Activated CD8-positive, alpha-beta memory T cell treated with anti-CD3 and anti-CD28 coated beads for 36 hours (primary cell): Measurements from ENCODE around the gene FABP3. TPM values are rescaled to one million over a fixed set of nuclear protein-coding genes. Genes with fewer than 3 reads are reported as not detected.

Source experiments
- CTCF ChIA-PET: fragments of 350-600 bp; sonication (Branson Sonifier 250); formaldehyde crosslinking; loops from one replicate; lab custom pipeline; 2021; ENCODE audit warnings: antibody characterized with exemption; lab: Charles Lee
- POLR2A ChIA-PET: fragments of 350-600 bp; sonication (Branson Sonifier 250); formaldehyde crosslinking; loops from one replicate; lab custom pipeline; 2021; ENCODE audit warnings: antibody characterized with exemption; lab: Charles Lee
- total RNA-seq, 2 experiments: library from RNA; stranded (reverse); gene quantifications; one replicate each; pipeline ENCODE4 v1.2.3, GENCODE V29; 2021

FABP3 gene
- not detected for total RNA-seq

DNA sequence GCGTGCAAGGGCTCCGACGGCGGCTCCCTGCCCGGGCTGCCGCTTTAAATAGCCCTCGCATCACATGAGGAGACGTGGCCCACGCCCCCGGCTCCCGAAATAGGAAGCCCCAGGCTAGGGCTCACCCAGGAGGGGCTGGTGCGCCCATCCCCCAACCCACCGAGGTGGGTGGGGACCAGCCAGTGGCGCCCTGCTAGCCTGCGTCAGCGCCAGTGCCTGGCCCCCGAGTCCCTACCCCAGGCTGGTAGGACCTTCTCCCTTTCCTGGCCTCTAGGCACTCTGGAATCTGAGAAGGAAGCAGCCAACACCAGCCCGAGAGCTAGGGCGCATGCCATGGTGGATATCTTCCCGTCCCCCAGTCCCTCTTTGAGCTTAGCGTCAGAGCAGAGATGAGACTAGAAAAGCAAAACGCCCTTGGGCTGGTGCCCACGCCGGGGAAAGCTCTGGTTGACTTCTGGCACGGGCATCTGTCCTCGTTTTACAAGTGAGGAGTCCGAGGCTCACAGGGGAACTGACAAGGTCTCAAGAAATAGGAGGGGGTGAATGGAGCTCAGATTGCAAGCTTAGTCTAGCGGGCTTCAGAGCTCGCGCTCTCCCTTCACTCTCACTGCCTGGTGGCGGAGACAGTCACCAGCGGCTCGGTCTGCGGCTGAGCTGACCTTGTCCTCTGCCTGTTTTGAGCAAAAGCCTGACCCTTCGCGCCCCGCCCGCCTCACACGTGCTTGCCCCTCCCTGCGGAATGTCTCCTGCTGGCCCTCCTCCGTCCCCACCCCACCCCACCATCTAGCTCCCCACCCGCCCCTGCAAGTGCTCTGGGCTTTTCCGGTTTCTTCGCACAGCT, at the start of gene FABP3:
Gene FABP3, minus strand, starts transcription at position 21 of the 841 bp plus-strand sequence. CDS start 62 bp downstream, outside the sequence.
- CTCF ChIA-PET, result interaction anchor here (1.2 to 2.0 kb wide), 3 partner anchors 21 to 176 kb away, joined by 4 to 7 read pairs (median 4); no protein-coding TSS in a partner anchor
- POLR2A ChIA-PET, result interaction anchor here (0.5 to 0.7 kb wide), 2 partner anchors 70 to 77 kb away, joined by 4 to 5 read pairs; partner anchors contain the start of genes SNRNP40 and ZCCHC17

DNA sequence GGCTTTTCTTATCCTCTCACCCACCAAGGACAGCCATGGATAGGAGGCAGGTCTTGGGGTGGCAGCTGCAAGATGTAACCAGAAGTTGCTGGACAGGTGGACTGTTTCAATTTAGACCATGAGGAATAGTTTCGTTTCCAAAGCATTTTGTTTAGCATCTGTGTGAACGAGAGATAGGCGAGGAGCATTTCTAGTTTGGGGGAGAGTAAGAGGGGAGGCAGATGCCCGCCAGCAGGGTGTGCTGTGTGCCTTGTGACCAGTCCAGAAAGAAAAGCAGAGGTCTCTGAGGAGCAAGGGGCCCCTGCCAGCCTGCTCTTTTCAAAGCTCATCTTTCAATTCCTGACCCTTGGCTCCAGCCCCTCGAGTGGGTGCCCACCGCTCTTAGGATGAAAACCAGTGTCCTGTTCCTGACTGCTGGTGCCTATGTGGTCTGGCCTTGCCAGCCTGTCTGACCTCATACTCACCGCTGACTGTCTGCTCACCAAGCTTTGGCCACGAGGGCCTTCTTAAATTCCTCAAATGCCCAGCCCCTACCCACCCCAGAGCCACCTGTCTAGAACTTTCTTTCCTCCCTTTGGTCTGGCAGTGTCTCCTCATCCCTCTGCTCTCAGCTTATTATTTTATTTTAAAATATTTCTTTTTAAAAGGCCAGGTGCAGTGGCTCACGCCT, 48.6 kb upstream of the FABP3 start:
- POLR2A ChIA-PET, result interaction anchor here (0.9 kb wide), 1 partner anchor 127 kb away, joined by 4 read pairs; no protein-coding TSS in a partner anchor
- CTCF ChIA-PET, result interaction anchor here (0.8 to 3.5 kb wide), 8 partner anchors 8 to 244 kb away, joined by 3 to 16 read pairs (median 6); partner anchors contain the start of gene SERINC2

DNA sequence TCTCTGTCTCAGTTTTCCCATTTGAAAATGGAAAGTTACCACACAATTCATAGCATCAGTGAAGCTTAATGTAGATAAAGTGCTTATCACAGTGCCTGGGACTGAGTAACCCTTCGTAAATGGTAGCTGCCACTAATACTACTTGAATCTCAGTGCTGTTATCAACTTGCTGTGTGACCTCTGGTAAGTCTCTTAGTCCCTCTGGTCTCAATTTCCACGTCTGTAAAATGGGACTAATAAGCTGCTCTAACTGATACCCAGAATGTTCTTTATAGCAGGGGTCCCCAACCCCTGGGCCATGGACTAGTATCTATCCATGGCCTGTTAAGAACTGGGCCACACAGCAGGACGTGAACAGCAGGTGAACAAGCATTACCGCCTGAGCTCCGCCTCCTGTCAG, 47.8 kb upstream of the FABP3 start:
- CTCF ChIA-PET, result interaction anchor here (3.4 to 3.5 kb wide), 2 partner anchors 11 to 26 kb away, joined by 11 to 16 read pairs; no protein-coding TSS in a partner anchor

DNA sequence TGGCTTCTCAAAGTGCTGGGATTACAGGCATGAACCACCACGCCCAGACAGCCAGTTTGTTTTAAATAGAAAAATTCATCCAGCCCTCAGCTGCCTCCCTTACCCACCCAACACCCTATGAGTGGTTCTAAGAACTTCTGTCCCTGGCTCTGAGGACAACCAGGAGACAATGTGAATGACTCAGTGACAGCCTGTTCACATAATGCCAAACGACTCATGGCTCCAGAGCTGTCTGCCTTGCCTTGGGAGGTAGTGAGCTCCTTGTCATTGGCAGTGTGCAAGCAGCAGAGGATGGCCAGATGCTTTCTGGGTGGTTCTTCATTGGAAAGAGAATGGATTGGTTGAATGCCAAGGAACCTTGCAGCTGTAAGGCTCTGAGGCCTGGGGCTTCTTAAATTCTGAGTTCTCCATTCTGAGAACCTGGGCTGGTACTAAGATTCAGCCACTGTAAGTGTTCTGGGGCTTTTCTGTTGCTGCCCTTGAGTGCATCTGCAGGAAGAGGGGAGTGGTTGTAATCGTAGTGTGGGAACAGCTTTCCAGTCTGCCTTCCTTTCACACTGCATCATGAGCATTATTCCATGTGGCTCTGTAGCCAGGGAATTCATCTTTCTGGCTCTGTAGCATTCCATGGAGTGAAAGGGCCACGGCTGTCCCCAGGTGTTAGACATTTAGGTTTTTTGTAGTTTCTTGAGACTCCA, 45.9 kb upstream of the FABP3 start:
- ChIA-PET POLR2A (no interaction called here), CTCF (interaction anchor here (0.9 to 3.4 kb wide), 2 partner anchors 22 to 24 kb away, joined by 3 to 16 read pairs; no protein-coding TSS in a partner anchor)

More for the DNA sequence above, 47.8 kb upstream of the FABP3 start:
- POLR2A ChIA-PET, result no interaction called here

DNA sequence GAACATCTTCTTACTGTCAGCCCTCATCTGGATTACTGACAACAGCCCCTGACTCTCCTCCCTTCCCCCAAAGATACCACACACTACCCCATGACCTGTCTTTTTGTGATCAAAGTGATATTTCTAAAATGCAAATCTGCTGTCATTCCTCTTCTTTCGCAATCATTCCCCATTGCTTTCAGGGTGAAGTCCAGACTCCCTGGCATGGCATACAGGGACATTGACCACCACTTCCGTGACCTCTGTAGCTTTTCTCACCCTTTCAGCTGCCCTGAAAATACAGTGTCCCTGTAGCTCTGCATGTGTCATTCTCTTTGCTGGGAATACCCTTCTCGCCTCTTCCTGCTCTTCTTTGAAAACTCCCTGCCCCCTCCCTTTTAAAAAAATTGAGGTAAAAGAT, 44.3 kb upstream of the FABP3 start:
- CTCF ChIA-PET, result no interaction called here
- POLR2A ChIA-PET, result no interaction called here

DNA sequence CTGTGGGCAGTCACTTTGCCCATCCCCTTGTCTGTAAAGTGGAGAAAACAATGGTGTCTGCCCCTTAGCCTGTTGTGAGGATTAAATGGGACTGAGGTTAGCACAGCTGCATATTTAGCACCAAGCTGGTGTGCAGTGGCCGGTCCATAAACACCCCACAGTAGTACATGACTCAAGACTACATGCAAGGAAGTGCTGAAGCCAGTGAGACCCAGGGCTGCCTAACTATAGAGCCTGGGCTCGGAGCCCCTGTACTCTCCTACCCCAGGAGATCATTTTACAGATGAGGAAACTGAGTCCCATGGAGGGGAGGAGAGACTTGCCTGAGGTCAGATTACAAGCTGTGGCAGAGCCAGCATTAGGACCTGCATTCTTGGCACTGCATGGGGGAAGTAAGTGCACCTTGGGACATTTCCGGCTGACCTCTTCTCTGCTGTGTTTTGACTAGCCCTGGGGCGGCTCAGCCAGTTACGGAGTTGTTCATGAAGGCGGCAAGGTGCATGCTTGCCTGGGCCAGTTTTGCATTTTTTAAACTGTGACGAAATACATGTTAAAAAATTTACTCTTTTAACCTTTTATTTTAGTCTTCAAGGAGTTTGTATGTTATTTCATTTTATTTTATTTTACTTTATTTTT, 43.3 kb upstream of the FABP3 start:
- CTCF ChIA-PET, result no interaction called here

DNA sequence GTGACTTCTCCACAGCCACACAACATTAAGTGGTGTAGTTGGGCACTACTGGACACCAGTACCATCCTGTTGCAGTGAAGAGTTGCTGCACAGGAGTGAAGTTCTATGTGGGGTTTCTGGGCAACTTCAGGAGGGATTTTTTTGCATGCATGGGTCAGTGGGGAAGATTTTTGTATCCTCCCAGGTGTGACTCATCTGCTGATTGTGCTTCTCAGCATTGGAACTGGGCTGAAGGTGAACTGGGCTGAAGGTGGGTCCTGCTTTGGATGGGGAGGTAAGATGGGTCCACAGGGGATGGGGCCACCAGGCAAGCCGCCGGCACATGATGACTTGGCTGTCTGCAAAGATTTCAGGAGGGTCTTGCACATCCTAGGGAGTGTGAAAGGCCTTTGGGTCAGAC, 42.8 kb upstream of the FABP3 start:
- CTCF ChIA-PET, result no interaction called here
- POLR2A ChIA-PET, result no interaction called here

More for the DNA sequence above, 43.3 kb upstream of the FABP3 start:
- POLR2A ChIA-PET, result no interaction called here

DNA sequence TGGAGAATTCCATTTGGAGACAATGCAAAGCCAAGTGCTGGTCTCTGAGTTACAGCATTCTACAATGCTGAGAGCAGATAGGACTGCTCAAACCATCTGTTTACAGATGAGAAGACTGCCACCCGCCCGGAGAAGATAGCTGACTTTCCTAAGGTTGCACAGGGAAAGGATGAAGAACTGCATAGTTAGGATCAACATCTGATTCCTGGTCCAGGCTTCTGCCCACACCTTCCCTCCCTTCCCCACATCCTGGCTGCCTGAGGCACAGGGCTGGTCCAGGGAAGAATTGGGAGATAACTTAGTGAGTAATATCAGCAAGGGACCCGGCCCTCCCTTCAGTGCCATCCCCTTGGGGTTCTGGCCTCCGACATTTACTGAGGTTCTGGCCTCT, 42.1 kb upstream of the FABP3 start:
- POLR2A ChIA-PET, result no interaction called here
- CTCF ChIA-PET, result interaction anchor here (1.2 to 2.1 kb wide), 2 partner anchors 8 to 20 kb away, joined by 4 to 7 read pairs; no protein-coding TSS in a partner anchor

DNA sequence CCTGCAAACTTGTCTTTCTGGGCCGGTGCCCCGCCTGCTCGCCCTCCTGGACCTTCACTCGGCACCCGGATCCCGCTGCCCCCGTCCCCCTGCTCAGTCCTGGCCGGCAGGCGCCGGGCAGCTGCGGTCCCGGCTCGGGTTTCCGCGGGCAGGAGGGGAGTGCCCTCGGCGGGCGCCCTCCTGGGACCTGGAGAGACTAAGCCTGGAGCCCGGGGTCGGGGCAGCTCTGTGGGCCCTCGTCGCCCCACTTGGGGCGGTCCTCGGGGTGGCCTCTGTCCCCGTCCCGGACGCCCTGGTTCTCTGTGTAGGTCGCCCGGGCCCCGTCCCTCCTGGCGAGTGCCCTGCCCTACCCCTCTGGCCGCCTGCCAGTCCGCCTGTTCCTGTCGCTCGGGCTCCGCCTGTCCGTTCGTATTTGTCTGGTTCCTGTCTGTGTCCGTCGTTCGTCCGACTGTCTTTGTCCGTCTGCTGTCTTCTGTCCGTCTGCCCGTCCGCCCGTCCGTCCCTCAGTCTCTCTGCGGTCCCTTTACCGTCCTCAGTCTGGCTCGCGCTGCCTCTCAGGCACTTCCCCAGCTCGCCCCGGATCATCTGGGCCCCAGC, 40.6 kb upstream of the FABP3 start:
- ChIA-PET CTCF (interaction anchor here (0.6 to 2.1 kb wide), 3 partner anchors 9 to 1160 kb away, joined by 4 to 7 read pairs (median 4); no protein-coding TSS in a partner anchor), POLR2A (no interaction called here)

DNA sequence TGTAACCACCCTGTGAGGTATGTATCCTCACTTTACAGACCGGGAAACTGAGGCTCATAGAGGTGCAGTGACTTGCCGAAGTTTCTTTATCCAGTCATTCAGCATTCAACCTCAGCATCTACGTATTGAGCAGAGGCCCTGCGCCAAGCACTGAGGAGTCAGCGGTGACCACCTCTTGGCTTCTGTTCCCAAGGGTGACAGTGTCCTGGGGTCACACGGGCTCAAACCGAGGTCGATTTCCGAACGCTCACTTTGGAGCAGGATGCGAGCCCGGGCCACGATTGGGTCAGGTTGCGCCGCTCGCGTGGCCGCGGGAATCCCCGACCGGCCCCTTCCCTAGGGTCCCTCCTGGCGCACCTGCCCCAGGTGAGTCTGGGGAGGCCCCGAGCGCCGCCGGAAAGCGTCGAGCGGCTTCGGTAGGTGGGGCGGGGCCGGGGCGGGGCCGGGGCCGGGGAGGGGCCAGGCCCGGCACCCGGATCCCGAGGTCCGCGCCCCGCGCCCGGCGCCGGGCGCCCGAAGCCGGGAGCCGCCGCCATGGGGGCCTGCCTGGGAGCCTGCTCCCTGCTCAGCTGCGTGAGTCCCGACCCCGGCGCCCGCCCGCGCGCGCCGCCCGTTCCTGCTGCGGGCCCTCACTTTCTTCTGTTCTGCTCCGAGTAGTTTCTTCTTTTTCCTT, 40.0 kb upstream of the FABP3 start, which contains the start of gene SERINC2:
Gene SERINC2, plus strand, starts transcription at position 482 of the 673 bp plus-strand sequence. Its CDS starts 53 bp downstream, at position 535.
- ChIA-PET CTCF (interaction anchor here (2.1 kb wide), 1 partner anchor 10 kb away, joined by 7 read pairs; no protein-coding TSS in a partner anchor), POLR2A (no interaction called here)

DNA sequence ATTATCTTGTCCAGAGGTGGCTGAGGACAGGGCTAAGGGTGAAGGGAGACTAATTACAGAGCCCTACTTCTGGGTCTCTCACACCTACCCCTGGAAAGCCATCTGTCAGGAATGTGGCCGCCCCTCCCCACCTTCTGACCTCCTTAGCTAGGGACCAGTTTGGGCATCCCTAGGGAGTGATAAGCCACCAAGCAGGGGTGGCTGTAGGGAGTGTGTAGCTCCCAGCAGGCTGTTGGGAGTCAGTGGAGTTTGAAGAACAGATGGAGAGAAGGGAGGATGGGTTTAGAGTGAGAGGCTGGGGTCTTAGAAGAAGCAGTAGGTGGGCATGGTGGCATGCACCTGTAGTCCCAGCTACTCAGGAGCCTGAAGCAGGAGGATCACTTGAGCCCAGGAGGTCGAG, 39.3 kb upstream of the FABP3 start:
- CTCF ChIA-PET, result interaction anchor here (0.8 kb wide), 1 partner anchor 377 kb away, joined by 3 read pairs; no protein-coding TSS in a partner anchor
- POLR2A ChIA-PET, result no interaction called here

DNA sequence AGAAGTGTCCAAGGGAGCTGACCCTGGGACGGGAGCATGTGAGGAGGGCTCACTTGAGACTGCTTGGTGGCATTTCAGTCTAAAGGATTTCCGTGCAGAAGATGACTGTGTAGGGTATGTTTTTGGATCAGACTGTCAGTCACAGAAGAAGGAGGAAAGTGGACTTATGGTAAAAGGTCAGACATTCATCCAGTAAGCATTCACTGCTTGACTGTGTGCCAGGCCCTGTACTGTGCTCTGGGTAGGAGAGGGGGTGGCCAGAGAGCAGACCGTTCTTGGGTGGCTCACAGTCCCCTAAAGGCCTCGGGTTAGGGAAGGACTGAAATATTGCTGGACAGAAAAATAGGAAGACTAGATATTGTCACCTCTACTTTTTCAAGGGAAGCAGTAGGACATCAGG, 38.0 kb upstream of the FABP3 start:
- ChIA-PET CTCF (interaction anchor here (3.0 kb wide), 1 partner anchor 16 kb away, joined by 11 read pairs; no protein-coding TSS in a partner anchor), POLR2A (no interaction called here)

DNA sequence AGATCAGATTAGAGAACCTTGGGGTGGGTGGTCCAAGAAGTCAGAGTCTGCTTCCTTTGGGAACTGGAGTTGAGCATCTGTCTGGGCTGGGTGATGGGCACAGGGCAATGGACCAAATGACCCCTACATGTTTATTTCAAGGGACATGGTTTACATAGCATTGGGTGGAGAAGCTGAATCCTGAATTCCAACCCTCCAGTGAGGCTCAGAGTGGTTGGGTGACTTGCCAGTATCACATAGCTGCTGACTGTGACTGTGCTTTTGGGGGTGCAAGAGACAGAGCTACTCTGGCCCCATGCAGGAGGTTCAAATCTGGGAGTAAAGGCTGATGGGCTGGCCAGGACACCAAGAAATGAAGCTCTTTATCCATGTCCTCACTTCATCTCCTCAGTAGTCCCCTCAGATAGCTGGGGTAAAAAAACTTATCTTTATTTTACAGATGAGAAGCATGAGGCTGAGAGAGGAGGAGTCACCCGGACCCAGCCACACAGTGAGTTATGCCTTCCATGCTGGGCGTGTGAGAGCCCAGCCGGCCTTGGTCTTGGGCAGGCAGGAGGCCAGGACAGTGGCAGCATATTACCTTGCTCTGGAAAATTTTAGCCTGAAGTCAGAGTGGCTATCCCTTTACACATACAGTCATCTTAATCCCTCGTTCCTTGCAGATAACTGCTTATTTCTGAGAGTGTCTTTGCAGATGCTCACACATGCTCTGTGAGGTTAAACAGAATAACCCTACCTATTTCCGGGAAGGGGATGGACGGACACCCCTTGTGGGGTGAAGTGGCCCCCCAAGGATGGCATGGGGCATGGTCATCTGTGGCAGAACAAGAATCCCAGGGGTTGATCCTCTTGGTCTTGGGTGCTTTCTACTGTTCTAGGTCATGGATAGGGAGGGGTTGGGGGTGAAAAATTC, 37.3 kb upstream of the FABP3 start:
- ChIA-PET CTCF (interaction anchor here (3.0 kb wide), 1 partner anchor 15 kb away, joined by 11 read pairs; no protein-coding TSS in a partner anchor), POLR2A (no interaction called here)

DNA sequence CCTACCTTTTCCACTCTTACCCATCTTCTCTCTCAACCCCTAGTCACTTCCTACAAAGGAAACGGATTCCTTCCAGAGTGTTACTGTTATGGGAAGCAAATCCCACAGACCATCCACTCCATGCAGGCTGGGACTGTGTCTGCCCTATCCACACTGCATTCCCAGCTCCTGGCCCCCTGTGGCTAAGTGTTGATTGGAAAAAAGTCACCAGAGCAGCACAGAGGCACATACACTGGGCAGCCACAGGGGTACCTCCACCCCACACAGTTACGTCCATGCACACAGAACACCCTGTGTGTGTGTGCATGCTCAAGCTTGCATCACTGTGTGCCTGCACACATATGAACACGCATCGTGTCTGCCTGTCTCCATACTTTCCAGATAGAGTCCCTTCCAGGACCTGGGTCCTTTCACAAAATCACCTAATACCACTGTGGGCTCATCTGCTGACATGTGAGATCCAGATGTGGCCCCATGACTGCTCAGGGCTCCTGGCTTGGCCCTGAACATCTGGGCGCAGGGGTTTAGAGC, 36.0 kb upstream of the FABP3 start:
- ChIA-PET POLR2A (interaction anchor here (0.6 kb wide), 1 partner anchor 39 kb away, joined by 6 read pairs; no protein-coding TSS in a partner anchor), CTCF (interaction anchor here (3.0 kb wide), 1 partner anchor 14 kb away, joined by 11 read pairs; no protein-coding TSS in a partner anchor)

DNA sequence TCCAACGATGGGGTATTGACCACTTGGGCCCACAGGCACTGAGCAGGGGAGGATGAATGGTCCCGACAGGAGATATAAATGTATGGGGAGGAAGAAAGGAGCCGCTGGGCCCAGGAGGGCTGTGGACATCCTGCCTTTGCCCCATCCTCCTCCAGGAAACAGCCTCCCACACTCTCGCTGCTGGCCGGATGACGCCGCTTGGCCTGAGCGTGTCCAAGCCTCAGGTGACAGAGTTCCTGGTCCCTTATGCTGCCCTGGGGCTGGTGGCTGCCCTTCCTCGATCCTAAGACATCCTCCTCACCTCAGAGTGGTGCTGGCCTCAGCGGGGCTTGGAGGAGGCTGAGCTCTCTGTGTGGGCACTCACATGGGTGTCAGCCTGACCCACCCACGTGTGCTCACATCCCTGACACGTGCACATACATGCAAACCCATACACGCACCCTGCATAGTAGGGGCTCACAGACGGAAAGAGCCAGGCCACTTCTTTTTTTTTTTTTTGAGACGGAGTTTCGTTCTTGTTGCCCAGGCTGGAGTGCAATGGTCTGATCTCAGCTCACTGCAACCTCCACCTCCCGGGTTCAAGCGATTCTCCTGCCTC, 34.3 kb upstream of the FABP3 start:
- ChIA-PET CTCF (no interaction called here), POLR2A (no interaction called here)
